ENCODE measurements around the gene AADAT. TPM values are rescaled to one million over a fixed set of nuclear protein-coding genes. Genes with fewer than 3 reads are reported as not detected.

The AADAT gene
- total and polyA plus RNA-seq, 2 of the 8 experiments (the other 6 are each of a cell fraction or from before 2014, with no cell fraction given): 6.1 to 7.7 TPM

DNA sequence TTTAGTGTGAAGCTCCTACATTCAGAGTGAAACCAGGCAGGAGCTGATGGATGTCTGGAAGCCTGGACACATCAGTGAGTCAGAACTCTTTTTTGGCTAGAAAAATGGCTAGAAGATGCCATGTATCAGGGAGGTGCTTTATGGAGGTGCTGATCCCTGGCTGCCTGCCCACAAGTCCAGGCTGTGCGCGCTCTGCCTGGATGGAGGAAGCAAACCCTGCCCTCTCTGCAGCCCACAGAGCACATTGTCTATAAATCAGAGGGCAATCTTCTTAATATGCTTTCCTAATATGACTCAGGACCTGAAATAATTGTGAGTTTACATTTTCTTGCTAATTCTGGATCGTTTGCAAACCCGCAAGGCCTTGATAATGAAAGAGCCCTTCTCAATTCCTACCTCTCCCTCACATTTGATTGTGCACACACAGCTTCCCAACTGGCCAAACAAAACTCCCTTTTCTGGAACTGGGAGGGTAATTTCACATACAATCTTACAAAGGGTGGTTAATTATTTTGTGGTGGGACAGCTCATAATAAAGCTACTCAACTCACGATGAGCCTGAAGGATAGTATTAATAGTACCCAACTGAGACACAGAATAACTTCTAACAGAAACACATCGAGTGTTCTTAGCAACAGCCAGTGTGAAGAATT, 75.3 kb downstream of the AADAT start:
- no peak overlapping the region for H4K8ac ChIP-seq (ENCODE audit: extremely low read depth, insufficient read depth, low read length)
- H2BK120ac ChIP-seq (replicated peaks; ENCODE audit: low read depth, low read length): no peak overlapping the region
- H3K18ac ChIP-seq (ENCODE audit: extremely low read depth, low read length): no peak overlapping the region
- H4K91ac ChIP-seq (replicated peaks; ENCODE audit: insufficient read length, low read length): no peak overlapping the region
- H3K27me3 ChIP-seq (replicated peaks in 1 of 4; ENCODE audit: control insufficient read depth in 3 of 4, extremely low read depth in 1 of 4, insufficient read depth in 3 of 4, low read length in 3 of 4): no peaks in the 10 kb centered on the region
- no peak overlapping the region for H3K4ac ChIP-seq (replicated peaks; ENCODE audit: insufficient read length, low read depth, low read length)
- H3K56ac ChIP-seq (replicated peaks; ENCODE audit: insufficient read length, low read depth, low read length): no peak overlapping the region
- H3K36me3 ChIP-seq (ENCODE audit: control insufficient read depth in 2 of 4, insufficient read depth in 4 of 4, low read length in 3 of 4): no peaks in the 10 kb centered on the region; a peak in 1 of 8 replicates
- 94% methylated on average over 6 of the region's 6 CpGs; no CpG with 5 or more reads in 1 of the 2 experiments for WGBS, 2 experiments (ENCODE audit: extremely low coverage in 1 of 2, insufficient coverage in 1 of 2, insufficient read length in 1 of 2, insufficient replicate concordance in 2 of 2, low coverage in 1 of 2, low lambda C conversion rate in 2 of 2, missing lambda C conversion rate in 1 of 2)
- no peak overlapping the region for H2BK15ac ChIP-seq (ENCODE audit: low read length)
- no peak overlapping the region for H4K5ac ChIP-seq (ENCODE audit: insufficient read length, low read depth, low read length)
- no peaks in the 10 kb centered on the region for H3K9me3 ChIP-seq (ENCODE audit: insufficient read depth in 2 of 2, low read depth in 1 of 2, low read length in 1 of 2)
- no peaks in the 10 kb centered on the region; the same call in 1 of the 2 replicates for H3K79me1 ChIP-seq (ENCODE audit: low read depth, low read length)
- H3K14ac ChIP-seq (ENCODE audit: insufficient read length): no peak overlapping the region
- ChIA-PET CTCF (ENCODE audit: partially characterized antibody) (interaction anchor here (1.0 to 1.9 kb wide), 2 partner anchors 10 to 205 kb away, joined by 5 read pairs; no protein-coding TSS in a partner anchor), POLR2A (ENCODE audit: partially characterized antibody) (no interaction called here)
- no peaks in the 10 kb centered on the region for H4K20me1 ChIP-seq (replicated peaks in 1 of 2; ENCODE audit: control insufficient read depth in 1 of 2, insufficient read depth in 2 of 2, low read length in 2 of 2)
- H2AK5ac ChIP-seq (ENCODE audit: low read depth, low read length): no peak overlapping the region
- no peak overlapping the region for H2BK12ac ChIP-seq (ENCODE audit: low read depth, low read length)
- H3K9ac ChIP-seq (replicated peaks in 1 of 4; ENCODE audit: extremely low read depth in 1 of 4, low read depth in 3 of 4, low read length in 3 of 4): no peak overlapping the region
- H3K4me1 ChIP-seq (replicated peaks in 1 of 4; ENCODE audit: control insufficient read depth in 3 of 4, insufficient read depth in 4 of 4, low read length in 3 of 4): peaks cover 0 to 7% (median 1%) of the 10 kb centered on the region in 4 experiments; a peak in 1 of 7 replicates
- FAIRE-seq: no peak
- H3K4me2 ChIP-seq (ENCODE audit: insufficient read depth in 1 of 2, low read depth in 2 of 2, low read length in 2 of 2): no peak overlapping the region
- no peaks in the 10 kb centered on the region for H3K23me2 ChIP-seq (ENCODE audit: low read depth, low read length)
- no peak overlapping the region for H3K4me3 ChIP-seq (ENCODE audit: extremely low read depth in 1 of 4, insufficient read depth in 2 of 4, low read depth in 3 of 4, low read length in 4 of 4)
- no peak overlapping the region for H2BK20ac ChIP-seq (ENCODE audit: low read length)
- H3K23ac ChIP-seq (ENCODE audit: insufficient read length): no peak overlapping the region
- DNase-seq (ENCODE audit: low read depth in 1 of 2, low spot score in 2 of 2): no peak
- no peaks in the 10 kb centered on the region for H3K79me2 ChIP-seq (ENCODE audit: control insufficient read depth in 1 of 2, insufficient read depth in 2 of 2, low read length in 2 of 2)
- H3K27ac ChIP-seq (ENCODE audit: low read depth, low read length): no peak overlapping the region
- H2BK5ac ChIP-seq (ENCODE audit: low read depth, low read length): no peak overlapping the region
- H2AFZ ChIP-seq (ENCODE audit: low read length): no peak overlapping the region
- TF ChIP-seq E2F6 (IDR thresholded peaks at IDR 0.05) (no peak), KDM4A (IDR thresholded peaks at IDR 0.05; ENCODE audit: low read depth, low read length, severe bottlenecking) (no peak), BACH1 (IDR thresholded peaks at IDR 0.05; ENCODE audit: low read length) (no peak), EP300 (IDR thresholded peaks at IDR 0.05; ENCODE audit: borderline replicate concordance in 1 of 2, low read depth in 2 of 2, low read length in 2 of 2) (no peak), POLR2AphosphoS5 (IDR thresholded peaks at IDR 0.05; ENCODE audit: low read depth, low read length) (no peak), MAX (IDR thresholded peaks at IDR 0.05) (no peak), HDAC6 (IDR thresholded peaks at IDR 0.05; ENCODE audit: low read depth, low read length) (no peak), BRCA1 (IDR thresholded peaks at IDR 0.05; ENCODE audit: low read depth, low read length) (no peak), CREB1 (IDR thresholded peaks at IDR 0.05) (no peak), CBX8 (IDR thresholded peaks at IDR 0.05; ENCODE audit: borderline replicate concordance, low read depth, low read length) (no peak), TAF7 (optimal IDR thresholded peaks at IDR 0.05; ENCODE audit: borderline replicate concordance, low read depth, low read length) (no peak), RAD21 (IDR thresholded peaks at IDR 0.05 in 1 of 2, conservative IDR thresholded peaks at IDR 0.05 in 1 of 2; ENCODE audit: low read depth in 2 of 2, low read length in 2 of 2) (no peak)

Data from H1 (cell line).